ENCODE measurements around the gene PACS2.

GRCh38 chr14:105374389-105374788 is 59.8 kb downstream of the PACS2 start:
- TF ChIP-seq CTCF (IDR thresholded peaks at IDR 0.05) (peak; percentile 25; the same call in 1 of the 2 replicates), ZFX (IDR thresholded peaks at IDR 0.05; ENCODE audit: borderline replicate concordance) (no peak)
